Measurements from ENCODE around the gene MTM1.

The MTM1 gene

GRCh38 chrX:150719621-150720020, 151.2 kb downstream of the MTM1 start:
- H3K27me3 ChIP-seq (ENCODE audit: insufficient read depth, low read length, poor library complexity, severe bottlenecking), result no peaks in the 10 kb centered on the region
- no peaks in the 10 kb centered on the region for H3K9me3 ChIP-seq (ENCODE audit: insufficient read depth, low read depth, low read length)
- H3K4me2 ChIP-seq (ENCODE audit: low read depth, low read length, poor library complexity, severe bottlenecking), result no peak overlapping the region
- peaks cover 3% of the 10 kb centered on the region; the same call in 1 of the 2 replicates for H3K79me2 ChIP-seq (ENCODE audit: insufficient read depth, low read length)
- H3K4me1 ChIP-seq (ENCODE audit: insufficient read depth, low read length, poor library complexity, severe bottlenecking), result no peaks in the 10 kb centered on the region
- no peak overlapping the region for H3K9ac ChIP-seq (ENCODE audit: low read depth, low read length, poor library complexity, severe bottlenecking)
- no peak overlapping the region for H3K4me3 ChIP-seq (ENCODE audit: low read length, poor library complexity, severe bottlenecking)
- no peaks in the 10 kb centered on the region for H3K36me3 ChIP-seq (ENCODE audit: insufficient read depth, low read length)
- TF ChIP-seq EZH2phosphoT487 (IDR thresholded peaks at IDR 0.05; ENCODE audit: borderline replicate concordance), result no peak
- TF ChIP-seq, protein P1, sequence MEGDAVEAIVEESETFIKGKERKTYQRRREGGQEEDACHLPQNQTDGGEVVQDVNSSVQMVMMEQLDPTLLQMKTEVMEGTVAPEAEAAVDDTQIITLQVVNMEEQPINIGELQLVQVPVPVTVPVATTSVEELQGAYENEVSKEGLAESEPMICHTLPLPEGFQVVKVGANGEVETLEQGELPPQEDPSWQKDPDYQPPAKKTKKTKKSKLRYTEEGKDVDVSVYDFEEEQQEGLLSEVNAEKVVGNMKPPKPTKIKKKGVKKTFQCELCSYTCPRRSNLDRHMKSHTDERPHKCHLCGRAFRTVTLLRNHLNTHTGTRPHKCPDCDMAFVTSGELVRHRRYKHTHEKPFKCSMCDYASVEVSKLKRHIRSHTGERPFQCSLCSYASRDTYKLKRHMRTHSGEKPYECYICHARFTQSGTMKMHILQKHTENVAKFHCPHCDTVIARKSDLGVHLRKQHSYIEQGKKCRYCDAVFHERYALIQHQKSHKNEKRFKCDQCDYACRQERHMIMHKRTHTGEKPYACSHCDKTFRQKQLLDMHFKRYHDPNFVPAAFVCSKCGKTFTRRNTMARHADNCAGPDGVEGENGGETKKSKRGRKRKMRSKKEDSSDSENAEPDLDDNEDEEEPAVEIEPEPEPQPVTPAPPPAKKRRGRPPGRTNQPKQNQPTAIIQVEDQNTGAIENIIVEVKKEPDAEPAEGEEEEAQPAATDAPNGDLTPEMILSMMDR (conservative IDR thresholded peaks at IDR 0.05; ENCODE audit: low read length), result no peak
- H4K20me1 ChIP-seq (ENCODE audit: insufficient read depth, low read length, poor library complexity, severe bottlenecking), result no peaks in the 10 kb centered on the region
- no peaks in the 10 kb centered on the region for H3F3A ChIP-seq (ENCODE audit: low read depth)
- H3K9me2 ChIP-seq (replicated peaks; ENCODE audit: low read depth, low read length), result no peaks in the 10 kb centered on the region
- H2AFZ ChIP-seq (ENCODE audit: low read length), result no peak overlapping the region
